Stimulated activated CD8-positive, alpha-beta memory T cell treated with anti-CD3 and anti-CD28 coated beads, Interleukin-7, amount 100 ng/mL, for 48 hours (primary cell): ENCODE measurements around the gene CTNNA2.
"Not testable (repeated sequence)": the region's sequence is repeated elsewhere in the genome, so short reads cannot be mapped to it uniquely, and the experiment has no call there.

Source experiments
- DNase-seq, 2 donors: peaks; one replicate each; pipeline ENCODE4 v3.0.0-alpha.2; 2020; ENCODE audit warnings: low read depth in 1 of 2; ENCODE audit errors: extremely low read depth in 1 of 2

The CTNNA2 gene

DNA sequence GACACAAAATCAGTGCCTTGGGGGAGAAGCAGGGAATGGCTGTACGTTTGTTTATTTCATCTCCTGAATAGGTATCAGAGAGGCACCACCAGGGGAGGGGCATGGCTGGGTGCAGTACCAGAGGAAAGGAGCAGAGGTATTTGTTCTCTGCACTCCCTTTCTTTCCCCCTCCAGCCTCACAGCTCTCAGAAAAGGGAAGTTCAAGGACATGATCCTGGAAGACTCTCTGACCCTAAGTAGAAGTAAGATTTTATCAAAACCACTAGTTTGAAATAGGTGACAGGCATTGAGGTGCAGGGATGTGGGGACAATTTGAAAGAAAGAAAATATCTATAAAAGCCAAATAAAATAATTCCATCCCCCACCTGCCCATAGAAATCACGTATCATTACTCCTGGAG lies 655.2 kb downstream of the CTNNA2 start:
- DNase-seq, result no peak

DNA sequence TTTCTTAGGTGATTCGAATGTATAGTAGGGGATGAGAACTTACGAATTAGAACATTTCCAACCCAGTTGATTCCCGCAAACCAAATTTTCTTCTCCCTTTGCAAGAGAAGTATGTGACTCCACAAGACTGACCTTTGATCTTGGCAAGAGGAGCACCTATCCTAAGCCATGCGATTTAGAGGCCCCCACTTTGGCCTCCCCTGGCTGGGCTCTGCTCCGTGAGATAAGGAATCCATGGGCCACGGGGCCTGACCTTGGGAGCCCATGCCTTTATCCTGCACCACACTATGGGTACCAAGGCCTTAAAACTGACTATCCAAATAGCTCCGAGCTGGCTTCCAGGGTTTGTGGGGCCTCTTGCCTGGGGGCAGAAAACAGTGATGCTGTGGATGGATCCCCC lies 656.0 kb downstream of the CTNNA2 start:
- DNase-seq, result no peak

- DNase-seq, result no peak
Measured at GRCh38 chr2:80169811-80170594, 657.2 kb downstream of the CTNNA2 start.

- DNase-seq, result no peak
Measured at GRCh38 chr2:80185091-80185490, 672.2 kb downstream of the CTNNA2 start.

DNA sequence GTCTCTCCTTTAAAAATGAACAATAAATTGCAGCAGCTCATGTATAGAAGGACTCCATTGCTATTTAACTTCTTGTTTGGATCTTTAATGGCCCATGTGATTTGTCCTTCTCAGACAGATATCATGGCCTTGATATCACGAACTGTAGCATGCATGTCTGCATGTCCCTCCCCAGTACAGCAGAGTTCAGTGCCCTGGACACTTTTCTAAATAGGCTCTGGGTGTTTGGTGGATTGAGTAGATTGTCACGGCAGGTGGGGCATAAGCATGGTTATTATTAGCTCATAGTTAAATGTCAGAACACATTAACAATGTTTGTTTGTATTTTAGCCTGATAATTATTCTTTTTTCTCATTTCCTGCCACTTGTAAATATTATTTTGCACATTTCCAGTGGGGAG lies 673.4 kb downstream of the CTNNA2 start:
- DNase-seq, result no peak

GRCh38 chr2:80187156-80187555 lies 674.3 kb downstream of the CTNNA2 start:
- DNase-seq, result no peak

- no peak for DNase-seq
Measured at GRCh38 chr2:80190166-80190565, 677.3 kb downstream of the CTNNA2 start.

GRCh38 chr2:80193566-80193965 lies 680.7 kb downstream of the CTNNA2 start:
- no peak for DNase-seq

DNA sequence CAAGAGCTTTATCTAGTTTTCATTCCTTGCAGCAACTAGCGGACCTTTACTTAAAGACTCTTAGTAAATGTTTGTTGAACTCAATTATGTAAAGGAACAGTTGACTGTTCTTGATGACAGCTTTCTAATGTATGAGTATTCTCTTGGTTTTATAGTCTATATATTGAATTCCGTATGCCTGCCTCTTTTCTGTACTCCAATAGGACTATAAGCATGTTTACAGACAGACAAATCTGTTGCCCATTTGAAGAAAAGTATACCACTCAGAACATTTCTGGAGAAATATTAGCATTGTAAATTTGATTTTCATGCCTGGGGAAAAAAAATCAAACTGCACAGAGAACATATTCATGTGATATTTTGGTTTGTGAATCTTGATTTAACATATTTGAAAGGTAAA lies 682.2 kb downstream of the CTNNA2 start:
- no peak for DNase-seq

- no peak for DNase-seq
Measured at GRCh38 chr2:80198042-80198441, 685.2 kb downstream of the CTNNA2 start.

DNA sequence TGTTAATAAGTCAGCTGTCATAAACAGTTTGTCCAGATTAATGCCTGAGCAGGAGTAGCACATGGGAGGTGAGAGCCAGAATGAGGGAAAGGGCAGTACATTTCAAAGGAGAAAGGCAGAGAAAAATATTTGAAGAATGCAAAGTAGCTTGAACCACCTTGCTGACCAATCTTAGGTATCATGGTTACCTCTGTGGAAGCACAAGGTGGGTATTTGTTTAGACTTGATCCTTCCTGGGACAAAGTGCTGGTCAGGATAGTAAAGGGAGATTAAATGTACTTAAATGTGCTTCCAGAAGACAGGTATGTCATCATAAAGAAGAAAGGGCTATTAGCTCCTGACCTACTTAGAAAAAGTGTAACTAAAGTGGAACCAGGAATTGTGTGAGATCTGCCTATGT lies 686.7 kb downstream of the CTNNA2 start:
- DNase-seq, result no peak

GRCh38 chr2:80203929-80204328 lies 691.1 kb downstream of the CTNNA2 start:
- DNase-seq, result not testable (repeated sequence)

DNA sequence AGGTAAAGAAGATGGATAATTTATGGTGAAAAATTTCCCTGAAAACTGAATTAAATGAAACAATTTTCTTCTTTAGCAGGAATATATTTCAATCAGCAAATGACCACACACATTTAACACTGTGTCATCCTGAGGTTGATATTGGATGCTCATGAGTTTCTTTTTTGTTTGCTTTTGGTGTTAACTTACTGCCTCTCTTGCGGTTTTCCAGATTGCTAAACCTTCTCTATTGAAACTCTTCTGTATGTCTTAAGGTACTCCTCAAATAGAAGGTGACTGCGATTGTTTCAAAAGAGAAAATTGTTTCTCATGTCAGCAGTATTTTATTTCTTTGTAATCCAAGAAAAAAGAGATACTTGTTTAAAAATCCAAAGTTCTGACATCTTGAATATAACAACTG lies 692.6 kb downstream of the CTNNA2 start:
- DNase-seq, result no peak

- DNase-seq, result no peak
Measured at GRCh38 chr2:80209458-80209857, 696.6 kb downstream of the CTNNA2 start.

GRCh38 chr2:80217446-80217845 lies 704.6 kb downstream of the CTNNA2 start:
- DNase-seq, result no peak

- no peak for DNase-seq
Measured at GRCh38 chr2:80222644-80223043, 709.8 kb downstream of the CTNNA2 start.

GRCh38 chr2:80231421-80231820 lies 718.6 kb downstream of the CTNNA2 start:
- DNase-seq, result no peak

DNA sequence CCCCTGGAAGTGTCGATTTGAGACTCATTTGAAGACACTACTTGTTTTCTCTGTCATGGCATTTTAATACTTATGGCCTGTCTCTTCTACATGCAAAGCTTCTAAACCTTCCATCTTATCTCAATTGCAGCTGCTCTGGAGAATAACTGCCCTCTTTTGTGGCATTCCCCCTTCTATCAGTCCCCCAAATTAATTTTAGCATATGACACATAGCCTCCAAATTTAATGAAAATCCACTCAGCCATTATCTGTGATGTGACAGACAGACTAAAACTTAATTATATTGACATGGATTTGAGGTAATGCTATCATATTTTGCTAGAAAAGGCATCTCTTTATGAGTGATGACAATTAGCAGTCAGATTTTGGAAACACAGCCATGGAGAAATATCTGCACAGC lies 720.5 kb downstream of the CTNNA2 start:
- DNase-seq, result no peak

- DNase-seq, result no peak
Measured at GRCh38 chr2:80238692-80239469, 726.0 kb downstream of the CTNNA2 start.

DNA sequence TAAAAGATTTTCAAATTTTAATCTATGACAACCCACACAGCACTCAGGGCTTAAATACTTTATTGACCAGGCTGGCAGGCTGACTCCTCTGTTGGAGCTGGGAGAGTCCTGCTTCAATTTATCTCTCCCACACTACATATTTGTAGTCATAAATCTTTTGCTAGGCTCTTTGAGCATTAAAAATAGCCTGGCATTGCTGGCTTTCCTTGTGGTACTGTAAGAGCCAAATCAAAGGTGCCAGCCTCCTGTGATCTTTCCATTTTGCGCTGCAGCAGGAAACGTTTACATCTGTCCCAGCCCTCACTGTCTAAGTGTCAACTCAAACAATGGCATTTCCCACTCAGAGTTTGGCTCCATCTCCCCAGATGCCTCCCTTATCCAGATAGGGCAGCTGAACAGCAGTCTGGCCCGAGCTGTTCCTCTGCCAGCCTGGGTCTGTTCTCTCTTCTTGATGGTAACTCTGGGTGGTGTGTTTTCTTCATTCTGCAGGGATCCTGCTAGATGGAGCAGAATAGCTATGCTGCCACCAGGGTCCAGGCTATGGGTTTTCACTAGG lies 729.6 kb downstream of the CTNNA2 start:
- no peak for DNase-seq

DNA sequence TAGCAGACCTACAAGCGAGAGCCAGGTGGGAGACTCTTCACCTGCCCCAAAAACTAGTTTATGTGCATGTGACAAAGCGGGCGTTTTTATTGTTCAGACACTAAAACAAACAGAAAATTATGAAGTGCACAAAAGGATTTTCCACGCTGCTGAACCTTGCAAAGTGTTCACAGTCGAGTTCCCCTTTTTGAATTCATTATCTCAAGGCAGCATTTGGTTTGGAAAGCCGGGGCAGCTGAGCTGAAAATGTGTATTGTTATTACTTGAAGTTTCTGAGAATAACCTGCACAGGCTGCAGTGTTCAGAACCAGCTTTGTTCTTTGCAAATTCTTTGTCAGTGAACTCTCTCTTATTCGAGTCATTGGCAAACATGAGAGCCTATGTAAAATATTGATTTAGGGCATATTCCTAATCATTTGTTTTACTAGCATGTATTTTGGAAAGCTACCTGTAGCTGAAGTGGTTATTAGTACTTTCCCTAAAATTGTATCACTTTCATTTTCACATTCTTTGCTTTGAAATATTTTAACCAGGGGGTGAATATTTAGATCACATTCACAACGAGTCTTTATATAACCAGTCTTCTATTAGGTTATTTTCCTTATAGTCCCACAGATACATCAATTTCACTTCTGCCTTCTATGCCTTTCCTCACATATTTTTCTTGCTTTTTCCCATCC lies 732.2 kb downstream of the CTNNA2 start:
- no peak for DNase-seq
